ENCODE data around the gene DNAL4. TPM values are rescaled to one million over a fixed set of nuclear protein-coding genes. Genes with fewer than 3 reads are reported as not detected.

DNAL4 gene
- total RNA-seq (2013; cell fraction: nucleolus; rRNA removed), result 2.8 and 4.9 TPM in 2 replicates
- 6.6 and 7.0 TPM in 2 replicates for total RNA-seq (2014; rRNA removed)
- total RNA-seq (2014; rRNA removed; fragmentation: Illumina TruSeq; extraction: Trizol), result 4.7 and 5.3 TPM in 2 replicates
- total RNA-seq (2021), result 5.1 and 6.3 TPM in 2 replicates
- 2.8 TPM for polyA plus RNA-seq (2011; ENCODE audit: low read depth)
- polyA plus RNA-seq (2011; rRNA removed), result 3.9 and 4.5 TPM in 2 replicates
- 7.1 and 8.4 TPM in 2 replicates for polyA plus RNA-seq (2011; cell fraction: cytosol; rRNA removed)
- polyA plus RNA-seq (2011; cell fraction: nucleus; rRNA removed), result 3.3 and 5.9 TPM in 2 replicates
- polyA plus RNA-seq (2012), result 6.4 and 7.2 TPM in 2 replicates
- polyA plus RNA-seq (2014; fragmentation: Illumina TruSeq; extraction: Trizol), result 3.5 and 8.0 TPM in 2 replicates
- under 1 TPM in 1 of 2 experiments, not detected in 1; 0.35 TPM for polyA plus RNA-seq (2014; fragmentation: Nextera tagmentation; extraction: Ambion mirVana)
- polyA plus RNA-seq (2014; rRNA removed), result 8.5 and 8.9 TPM in 2 replicates
- polyA plus RNA-seq (2016; fragmentation: Nextera tagmentation; extraction: Ambion mirVana), result 1 to 10 TPM; 6.3 to 7.8 TPM
- 3.1 and 4.8 TPM in 2 replicates for polyA minus RNA-seq (2011; rRNA and poly(A)+ RNA removed)
- polyA minus RNA-seq (2011; cell fraction: cytosol; rRNA and poly(A)+ RNA removed), result 1.6 and 1.8 TPM in 2 replicates
- 0.97 and 1.7 TPM in 2 replicates for polyA minus RNA-seq (2011; cell fraction: nucleus; rRNA and poly(A)+ RNA removed)
- Bru-seq, nascent RNA, result percentile 45 among the genes with signal in this experiment
- BruChase-seq, experiment 1, labeled RNA remaining after a 6-hour chase, result percentile 68 among the genes with signal in this experiment
- BruChase-seq, experiment 2, labeled RNA remaining after a 2-hour chase, result percentile 66 among the genes with signal in this experiment
- long read RNA-seq, experiment 1, partial matches to known transcripts, result 0 of 2 reads
- long read RNA-seq, experiment 1, other reads (novel, unspliced or antisense), result 0 of 2 reads
- long read RNA-seq, experiment 2, partial matches to known transcripts, result 0 of 3 reads
- long read RNA-seq, experiment 2, other reads (novel, unspliced or antisense), result 2 of 3 reads

DNA sequence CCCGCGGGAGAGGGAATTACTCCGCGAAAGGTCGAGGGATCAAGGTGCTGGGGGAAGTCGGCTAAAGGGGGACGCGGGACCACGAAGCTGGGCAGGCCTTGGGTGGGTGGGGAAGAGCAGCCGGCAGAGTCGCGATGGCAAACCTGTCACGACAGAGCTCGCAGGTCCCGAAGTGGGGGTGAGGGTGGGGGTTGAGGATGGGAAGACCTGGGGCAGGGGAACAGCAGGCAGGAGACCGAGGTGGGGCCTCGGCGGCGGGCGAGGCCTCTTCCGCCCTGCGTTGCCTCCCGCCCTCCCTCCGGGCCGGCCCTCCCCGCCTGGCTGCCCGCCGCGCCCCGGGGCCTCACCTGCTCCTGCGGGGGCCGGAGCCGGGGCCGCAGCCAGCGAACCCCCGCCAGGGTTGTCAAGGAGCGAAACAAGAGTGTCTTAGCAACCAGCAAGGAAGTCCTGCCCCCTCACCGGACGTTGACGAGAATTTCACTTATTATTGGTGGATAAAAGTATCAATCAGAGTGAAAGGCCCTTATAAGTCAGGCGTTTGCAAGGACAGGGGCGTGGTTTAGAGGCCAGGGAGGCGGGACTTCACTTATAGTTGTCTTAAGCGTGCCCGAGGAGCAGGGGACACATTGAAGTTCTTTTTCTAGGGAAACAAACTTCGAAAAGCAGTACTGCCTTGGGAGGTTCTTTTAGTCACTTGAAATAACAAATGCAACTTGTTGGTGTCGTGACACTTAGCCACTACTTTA lies at the start of gene DNAL4:
DNAL4 (minus strand) TSS at position 423 of the 746 bp plus-strand sequence. CDS start 11,412 bp downstream, outside the sequence.
- H3K9ac ChIP-seq (ENCODE audit: control insufficient read depth, insufficient read depth, low read length), result peak within 1 kb of the TSS; percentile 67
- peak within 1 kb of the TSS; percentile 60 for H3K4me2 ChIP-seq (ENCODE audit: control insufficient read depth, insufficient read depth)
- peak; percentile 97 for FAIRE-seq
- 0 out of 2 replicates have a peak, but pooled peaks cover 3% of the 10 kb centered on the region for H3K4me1 ChIP-seq (ENCODE audit: control insufficient read depth, insufficient read depth, low read length)
- H3K27me3 ChIP-seq (replicated peaks in 1 of 2; ENCODE audit: control insufficient read depth in 2 of 2, insufficient read depth in 2 of 2, low read length in 1 of 2), result peaks cover 0 to 2% of the 10 kb centered on the region in 2 experiments; a peak in 1 of 4 replicates
- intact Hi-C loops (cut with micrococcal nuclease; ENCODE audit: unreplicated experiment), result loop anchor here (1.0 kb wide), 1 partner anchor 38 kb away; no protein-coding TSS in a partner anchor
- 10% methylated on average over 31 of the region's 47 CpGs for WGBS (ENCODE audit: insufficient coverage, insufficient replicate concordance, low lambda C conversion rate, missing lambda C conversion rate)
- ChIA-PET RAD21 (ENCODE audit: unreplicated experiment) (no interaction called here), POLR2A (interaction anchor here (0.9 kb wide), 1 partner anchor 88 kb away, joined by 4 read pairs; the partner anchor contains the start of gene GTPBP1), CTCF (no interaction called here), SMC1A (ENCODE audit: uncharacterized antibody, unreplicated experiment) (no interaction called here)
- peak within 1 kb of the TSS; percentile 93 for H3K4me3 ChIP-seq
- H2AFZ ChIP-seq (ENCODE audit: control insufficient read depth, low read depth, low read length), result peak within 1 kb of the TSS; percentile 82
- no peaks in the 10 kb centered on the region for H4K20me1 ChIP-seq (ENCODE audit: control insufficient read depth, insufficient read depth)
- no peak within 1 kb of the TSS; the same call in 1 of the 2 replicates for H3K27ac ChIP-seq (ENCODE audit: control insufficient read depth, insufficient read depth)
- in situ Hi-C loops (cut with MboI), result no loop called here
- DNase-seq (ENCODE audit: low read depth, low spot score), result peak; percentile 98
- ATAC-seq, result peak; percentile 100
- no peaks in the 10 kb centered on the region for H3K36me3 ChIP-seq (ENCODE audit: control insufficient read depth in 2 of 2, insufficient read depth in 2 of 2, low read length in 1 of 2)
- H3K79me2 ChIP-seq (ENCODE audit: control insufficient read depth, insufficient read depth, low read length), result no peaks in the 10 kb centered on the region
- H3K9me3 ChIP-seq (replicated peaks; ENCODE audit: control insufficient read depth, insufficient read depth, low read length), result no peaks in the 10 kb centered on the region; the same call in 2 of the 3 replicates
- no TSS peak for BruUV-seq (replicated peaks)
- TF ChIP-seq SMAD5 (IDR thresholded peaks at IDR 0.05; ENCODE audit: low read depth) (no peak), SREBF1 (IDR thresholded peaks at IDR 0.05; ENCODE audit: low read length) (no peak), PAX8 (IDR thresholded peaks at IDR 0.05) (no peak), FOS (IDR thresholded peaks at IDR 0.05; ENCODE audit: borderline replicate concordance, extremely low read depth, insufficient read length) (peak; percentile 26), ZNF384 (IDR thresholded peaks at IDR 0.05; ENCODE audit: borderline replicate concordance, low read depth, low read length) (no peak), BACH1 (IDR thresholded peaks at IDR 0.05; ENCODE audit: borderline replicate concordance) (peak; percentile 69; the same call in 1 of the 2 replicates), POLR2AphosphoS5 (IDR thresholded peaks at IDR 0.05; ENCODE audit: low read length) (no peak), BCL11A (IDR thresholded peaks at IDR 0.05; ENCODE audit: low read depth, low read length) (no peak), SPI1 (IDR thresholded peaks at IDR 0.05; ENCODE audit: borderline replicate concordance, insufficient read depth, low read depth, low read length) (peak; percentile 44; the same call in 1 of the 2 replicates), IKZF2 (IDR thresholded peaks at IDR 0.05) (no peak), TCF3 (IDR thresholded peaks at IDR 0.05; ENCODE audit: borderline replicate concordance, insufficient read depth, low read depth, low read length) (0 out of 2 replicates have a peak, but pooled peaks have one; percentile 33), POLR2A (IDR thresholded peaks at IDR 0.05; ENCODE audit: low read depth, low read length) (peak; percentile 85), FOXM1 (IDR thresholded peaks at IDR 0.05; ENCODE audit: low read depth, low read length) (no peak), ATF2 (IDR thresholded peaks at IDR 0.05; ENCODE audit: low read length) (no peak), PAX5 (IDR thresholded peaks at IDR 0.05; ENCODE audit: borderline replicate concordance, low read depth, low read length) (0 out of 2 replicates have a peak, but pooled peaks have one; percentile 14), ZNF207 (IDR thresholded peaks at IDR 0.05; ENCODE audit: borderline replicate concordance) (no peak), YY1 (IDR thresholded peaks at IDR 0.05; ENCODE audit: low read depth, low read length) (0 out of 2 replicates have a peak, but pooled peaks have one; percentile 16), SMC3 (IDR thresholded peaks at IDR 0.05; ENCODE audit: borderline replicate concordance, low read length) (no peak), POU2F2 (IDR thresholded peaks at IDR 0.05; ENCODE audit: borderline replicate concordance, low read depth, low read length) (no peak), KDM1A (IDR thresholded peaks at IDR 0.05; ENCODE audit: borderline replicate concordance) (no peak), CREM (IDR thresholded peaks at IDR 0.05; ENCODE audit: low read depth) (peak; percentile 54; the same call in 1 of the 2 replicates), GABPA (IDR thresholded peaks at IDR 0.05; ENCODE audit: low read depth) (peak; percentile 93)
